ENCODE results near the gene ANKS1B.

GRCh38 chr12:99442758-99443157 is 542.0 kb downstream of the ANKS1B start:
- TF ChIP-seq CTCF (IDR thresholded peaks at IDR 0.05) (no peak), EP300 (IDR thresholded peaks at IDR 0.05) (no peak), POLR2A (IDR thresholded peaks at IDR 0.05) (no peak)
